ENCODE measurements around the gene RGR.
A peak's percentile ranks its signal among the peaks of the same experiment; 100 is the strongest.
"Not testable (repeated sequence)": the region's sequence is repeated elsewhere in the genome, so short reads cannot be mapped to it uniquely, and the experiment has no call there.

RGR gene

GRCh38 chr10:84261236-84261915, 16.5 kb downstream of the RGR start:
- no peak for DNase-seq

- no peak for DNase-seq
Observed at GRCh38 chr10:84262190-84262956, 17.5 kb downstream of the RGR start.

- DNase-seq: no peak
Observed at GRCh38 chr10:84263716-84264115, 18.9 kb downstream of the RGR start.

GRCh38 chr10:84264611-84265141, 19.8 kb downstream of the RGR start:
- DNase-seq: peak; percentile 56

- DNase-seq: no peak
Observed at GRCh38 chr10:84265418-84265817, 20.6 kb downstream of the RGR start.

- peak; percentile 52 for DNase-seq
Observed at GRCh38 chr10:84267503-84268126, 22.8 kb downstream of the RGR start.

- no peak for DNase-seq
Observed at GRCh38 chr10:84269162-84269561, 24.3 kb downstream of the RGR start.

- peak; percentile 82 for DNase-seq
Observed at GRCh38 chr10:84269773-84270172, 24.9 kb downstream of the RGR start.

GRCh38 chr10:84270708-84271107, 25.9 kb downstream of the RGR start:
- no peak for DNase-seq

GRCh38 chr10:84279876-84280475, 35.1 kb downstream of the RGR start:
- DNase-seq: not testable (repeated sequence)

GRCh38 chr10:84286695-84287094, 41.8 kb downstream of the RGR start:
- no peak for DNase-seq

- DNase-seq: no peak
Observed at GRCh38 chr10:84288151-84288550, 43.3 kb downstream of the RGR start.

- DNase-seq: no peak
Observed at GRCh38 chr10:84289521-84290200, 44.8 kb downstream of the RGR start.

GRCh38 chr10:84290235-84290634, 45.4 kb downstream of the RGR start:
- DNase-seq: no peak

- DNase-seq: peak; percentile 37
Observed at GRCh38 chr10:84291384-84291783, 46.5 kb downstream of the RGR start.

- DNase-seq: no peak
Observed at GRCh38 chr10:84292502-84292901, 47.6 kb downstream of the RGR start.

GRCh38 chr10:84293171-84293570, 48.3 kb downstream of the RGR start:
- DNase-seq: no peak

- DNase-seq: no peak
Observed at GRCh38 chr10:84293574-84294016, 48.7 kb downstream of the RGR start.

GRCh38 chr10:84294766-84295447, 50.1 kb downstream of the RGR start:
- DNase-seq: no peak

GRCh38 chr10:84296091-84296981, 51.5 kb downstream of the RGR start:
- DNase-seq: peak; percentile 72

- DNase-seq: no peak
Observed at GRCh38 chr10:84298057-84298456, 53.2 kb downstream of the RGR start.

Data from EL (cell line).